Effector memory CD8-positive, alpha-beta T cell (primary cell): Measurements from ENCODE around the gene UNC45A.
"Not testable (repeated sequence)": the region's sequence is repeated elsewhere in the genome, so short reads cannot be mapped to it uniquely, and the experiment has no call there.

Source experiments
- ATAC-seq: fragments of 150-1000 bp; cut with Tn5 transposase; replicated peaks from 2 replicates; pipeline ENCODE4 v1.10.0; 2021; ENCODE audit warnings: mild to moderate bottlenecking, moderate library complexity
- DNase-seq, 3 experiments: peaks; one replicate each; pipeline ENCODE4 v3.0.0; 2021
- H3K27ac Mint-ChIP-seq, 2 donors: one replicate each; pipeline ENCODE4 v1.8.0; 2022; ENCODE audit warnings: mild to moderate bottlenecking in 2 of 2, mixed read lengths in 2 of 2, moderate library complexity in 2 of 2
- H3K27me3 Mint-ChIP-seq, 2 donors: one replicate each; pipeline ENCODE4 v1.8.0; 2022; ENCODE audit warnings: mixed read lengths in 2 of 2
- H3K36me3 Mint-ChIP-seq: one replicate; pipeline ENCODE4 v1.8.0; 2022; ENCODE audit warnings: mild to moderate bottlenecking, moderate library complexity, mixed read lengths; ENCODE audit not compliant: insufficient read depth
- H3K4me1 Mint-ChIP-seq, 2 donors: one replicate each; pipeline ENCODE4 v1.8.0; 2022; ENCODE audit warnings: low read depth in 2 of 2, mixed read lengths in 2 of 2
- H3K4me3 Mint-ChIP-seq, 2 donors: one replicate each; pipeline ENCODE4 v1.8.0; 2022; ENCODE audit warnings: mild to moderate bottlenecking in 2 of 2, mixed read lengths in 2 of 2, moderate library complexity in 2 of 2
- H3K9me3 Mint-ChIP-seq, 2 donors: one replicate each; pipeline ENCODE4 v1.8.0; 2022; ENCODE audit warnings: mixed read lengths in 2 of 2

The UNC45A gene

GRCh38 chr15:90895571-90896117, 39.4 kb upstream of the UNC45A start:
- DNase-seq (no peak), ATAC-seq (no peak)
- no peak overlapping the region for H3K27ac Mint-ChIP-seq
- no peaks in the 10 kb centered on the region for H3K27me3 Mint-ChIP-seq
- H3K4me1 Mint-ChIP-seq, result no peaks in the 10 kb centered on the region
- no peaks in the 10 kb centered on the region for H3K9me3 Mint-ChIP-seq
- peaks cover 5% of the 10 kb centered on the region for H3K36me3 Mint-ChIP-seq
- H3K4me3 Mint-ChIP-seq, result no peak overlapping the region

DNA sequence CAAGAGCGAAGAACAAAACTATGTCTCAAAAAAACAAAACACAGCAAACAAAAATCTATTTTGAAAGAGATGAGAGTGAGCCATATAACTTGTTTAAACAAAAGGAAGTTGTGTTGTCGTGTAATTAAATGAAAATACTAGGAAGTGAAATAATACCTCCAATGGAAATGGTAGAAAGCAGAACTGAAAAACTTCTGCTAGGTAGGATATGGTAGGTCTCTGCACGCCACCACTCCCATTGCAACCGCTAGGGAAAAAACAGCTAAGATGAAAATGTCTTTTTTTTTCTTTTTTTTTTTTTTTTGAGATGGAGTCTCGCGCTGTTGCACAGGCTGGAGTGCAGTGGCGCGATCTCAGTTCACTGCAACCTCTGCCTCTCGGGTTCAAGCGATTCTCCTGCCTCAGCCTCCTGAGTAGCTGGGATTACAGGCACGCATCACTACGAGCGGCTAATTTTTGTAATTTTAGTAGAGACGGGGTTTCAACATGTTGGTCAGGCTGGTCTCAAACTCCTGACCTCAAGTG, 37.9 kb upstream of the UNC45A start:
- H3K9me3 Mint-ChIP-seq, H3K4me3 Mint-ChIP-seq, DNase-seq, H3K27me3 Mint-ChIP-seq, H3K27ac Mint-ChIP-seq, ATAC-seq: not testable (repeated sequence)
- Mint-ChIP-seq H3K4me1 (peaks cover 7 to 11% of the 10 kb centered on the region in 2 donors), H3K36me3 (peaks cover 14% of the 10 kb centered on the region)

DNA sequence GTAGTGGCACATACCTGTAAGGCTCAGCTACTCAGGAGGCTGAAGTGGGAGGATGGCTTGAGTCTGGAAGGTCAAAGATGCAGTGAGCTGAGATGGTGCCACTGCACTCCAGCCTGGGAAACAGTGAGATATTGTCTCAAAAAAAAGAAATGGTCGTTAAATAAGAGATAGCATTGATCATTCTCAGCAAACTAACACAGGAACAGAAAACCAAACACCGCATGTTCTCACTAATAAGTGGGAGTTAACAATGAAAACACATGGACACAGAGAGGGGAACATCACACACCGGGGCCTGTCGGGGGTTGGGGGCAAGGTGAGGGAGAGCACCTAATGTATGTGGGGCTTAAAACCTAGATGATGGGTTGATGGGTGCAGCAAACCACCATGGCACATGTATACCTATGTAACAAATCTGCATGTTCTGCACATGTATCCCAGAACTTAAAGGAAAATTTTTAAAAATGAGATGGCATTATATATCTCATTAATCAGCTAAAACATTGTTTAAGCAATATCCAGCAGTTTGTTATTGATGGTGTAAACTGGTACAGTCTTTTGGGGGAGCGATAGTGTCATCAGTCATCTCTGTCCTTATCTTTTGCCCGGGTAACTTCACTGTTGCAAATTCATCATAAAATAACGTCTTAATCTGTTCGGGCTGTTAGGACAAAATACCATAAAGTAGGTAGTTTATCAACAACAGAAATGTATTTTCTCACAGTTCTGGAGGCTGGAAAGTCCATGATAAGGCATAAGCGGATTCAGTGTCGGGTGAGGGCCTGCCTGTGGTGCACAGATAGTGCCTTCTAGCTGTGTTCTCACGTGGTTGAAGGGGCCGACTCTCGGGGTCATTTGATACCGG, 33.7 kb upstream of the UNC45A start:
- H3K9me3 Mint-ChIP-seq, result no peaks in the 10 kb centered on the region
- H3K4me1 Mint-ChIP-seq, result peaks cover 23 to 24% of the 10 kb centered on the region in 2 donors
- H3K27me3 Mint-ChIP-seq, result no peaks in the 10 kb centered on the region
- H3K36me3 Mint-ChIP-seq, result peaks cover 30% of the 10 kb centered on the region
- no peak for ATAC-seq
- no peak for DNase-seq
- peak overlapping the region; percentile 83 to 89 for H3K27ac Mint-ChIP-seq
- peak overlapping the region; percentile 82 to 84 for H3K4me3 Mint-ChIP-seq

DNA sequence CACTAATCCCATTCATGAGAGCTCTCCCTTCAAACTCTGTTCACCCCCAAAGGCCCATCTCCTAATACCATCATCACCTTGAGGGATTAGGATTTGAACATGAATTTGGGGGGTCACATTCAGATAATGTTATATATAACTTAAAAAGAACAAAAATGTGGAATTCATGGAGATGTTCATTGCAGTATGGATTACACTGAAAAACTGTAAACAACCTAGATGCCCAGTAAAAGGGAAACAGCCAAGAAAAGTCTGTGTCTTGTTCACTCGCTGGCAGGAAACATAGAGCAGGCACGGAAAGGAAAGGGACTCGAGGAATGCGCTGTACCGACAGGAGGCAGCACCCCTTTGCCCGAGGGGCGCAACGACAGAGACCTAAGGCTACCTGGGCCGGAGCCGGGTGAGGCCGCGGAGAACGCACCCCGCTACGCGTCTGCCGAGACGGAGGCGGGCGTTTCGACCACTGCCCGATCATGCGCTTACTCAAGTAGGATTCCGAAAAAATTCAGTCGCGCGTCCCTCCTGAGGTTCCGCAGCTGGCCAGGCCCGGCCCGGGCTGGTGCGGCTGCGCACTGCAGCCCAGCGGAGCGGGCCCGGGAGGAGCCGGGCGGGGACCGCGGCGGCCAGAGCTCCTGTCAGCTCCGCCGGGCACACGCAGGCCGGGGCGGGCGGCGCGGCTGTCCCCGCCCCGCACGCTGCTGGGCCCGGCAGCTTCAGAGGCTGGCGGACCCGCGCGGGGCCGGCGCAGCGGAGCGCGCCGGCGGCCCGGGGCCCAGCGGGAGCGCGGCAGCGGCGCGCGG, 32.8 kb upstream of the UNC45A start:
- peak; percentile 54 to 66 (median 56) for DNase-seq
- Mint-ChIP-seq H3K4me1 (peaks cover 23 to 24% of the 10 kb centered on the region in 2 donors), H3K27me3 (no peaks in the 10 kb centered on the region), H3K9me3 (no peaks in the 10 kb centered on the region), H3K27ac (peak overlapping the region; percentile 83 to 89), H3K4me3 (peak overlapping the region; percentile 82 to 84), H3K36me3 (peaks cover 35% of the 10 kb centered on the region)
- ATAC-seq, result peak; percentile 66

DNA sequence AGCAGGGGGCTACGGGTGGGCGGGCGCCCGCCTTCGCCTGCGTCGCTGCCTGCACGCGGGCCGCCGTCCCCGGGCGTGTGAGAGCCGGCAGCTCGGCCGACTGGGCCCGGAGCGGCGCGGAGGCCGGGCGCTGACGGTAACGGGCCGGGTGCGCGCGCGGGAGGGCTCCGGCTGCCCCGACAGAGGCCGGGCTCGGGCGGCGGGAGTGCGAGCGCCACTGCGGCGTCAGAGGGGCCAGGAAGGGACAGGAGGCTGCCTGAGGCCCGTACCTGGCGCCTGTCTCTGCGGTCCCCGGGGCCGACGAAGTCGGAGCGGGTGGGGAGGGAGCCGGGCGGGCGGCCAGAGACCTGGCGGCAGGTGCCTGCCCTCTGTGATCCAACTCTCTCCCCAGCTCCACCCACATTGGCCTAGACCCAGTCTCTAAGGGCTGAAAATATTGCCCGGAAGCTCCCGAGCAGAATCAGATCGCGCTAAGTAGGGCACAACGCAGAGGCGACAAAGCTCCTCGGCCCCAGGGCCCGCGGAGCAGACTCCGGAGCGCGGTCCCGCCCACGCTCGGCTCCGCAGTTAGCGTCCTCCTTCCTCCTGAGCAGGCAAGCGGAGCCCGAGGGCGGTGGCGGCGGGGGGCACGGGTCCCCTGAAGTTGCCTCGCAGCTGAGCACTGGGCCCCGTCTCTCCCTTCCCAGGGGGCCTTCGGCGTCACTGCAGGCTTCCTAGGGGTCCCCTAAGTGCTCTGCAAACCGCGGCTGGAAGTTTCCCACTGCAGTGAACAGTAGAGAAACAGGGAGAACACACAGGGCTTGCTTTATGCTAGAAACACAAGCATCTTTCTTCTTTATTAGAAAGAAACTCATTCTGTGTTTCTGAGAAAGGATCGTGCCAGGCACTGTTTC, 32.0 kb upstream of the UNC45A start, which contains the start of gene MAN2A2:
TSS of gene MAN2A2 (plus strand) at position 463 of the 893 bp plus-strand sequence. CDS start 906 bp downstream, outside the sequence.
- Mint-ChIP-seq H3K27me3 (no peaks in the 10 kb centered on the region), H3K4me3 (peak within 1 kb of the TSS; percentile 86 to 95), H3K9me3 (no peaks in the 10 kb centered on the region), H3K4me1 (peaks cover 23 to 24% of the 10 kb centered on the region in 2 donors), H3K27ac (peak within 1 kb of the TSS; percentile 89 to 94), H3K36me3 (peaks cover 35% of the 10 kb centered on the region)
- ATAC-seq (peak; percentile 79), DNase-seq (peak; percentile 67 to 70 (median 70))

GRCh38 chr15:90903733-90904536, 31.1 kb upstream of the UNC45A start:
- peak overlapping the region; percentile 86 to 94 for H3K27ac Mint-ChIP-seq
- ATAC-seq, result no peak
- peak overlapping the region; percentile 86 to 95 for H3K4me3 Mint-ChIP-seq
- no peaks in the 10 kb centered on the region for H3K27me3 Mint-ChIP-seq
- no peak for DNase-seq
- H3K4me1 Mint-ChIP-seq, result peaks cover 23 to 24% of the 10 kb centered on the region in 2 donors
- H3K9me3 Mint-ChIP-seq, result no peaks in the 10 kb centered on the region
- peaks cover 40% of the 10 kb centered on the region for H3K36me3 Mint-ChIP-seq

DNA sequence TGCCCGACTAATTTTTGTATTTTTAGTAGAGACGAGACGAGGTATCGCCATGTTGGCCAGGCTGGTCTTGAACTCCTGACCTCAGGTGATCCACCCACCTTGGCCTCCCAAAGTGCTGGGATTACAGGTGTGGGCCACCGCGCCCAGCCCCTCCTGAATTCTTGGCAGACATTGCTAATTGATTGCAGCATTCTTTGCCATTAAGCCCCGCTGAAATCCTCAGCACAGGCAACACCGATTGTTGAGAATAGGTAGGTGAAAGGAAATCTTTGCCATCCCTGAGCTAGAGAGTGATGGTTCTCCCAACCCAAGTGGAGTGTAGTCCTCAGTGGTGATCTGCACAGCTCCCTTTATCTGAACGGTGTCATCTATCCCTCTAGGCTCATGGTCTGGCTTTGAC, 30.3 kb upstream of the UNC45A start:
- Mint-ChIP-seq H3K36me3 (peaks cover 48% of the 10 kb centered on the region), H3K4me3 (no peak overlapping the region), H3K4me1 (peaks cover 23 to 24% of the 10 kb centered on the region in 2 donors), H3K27ac (no peak overlapping the region), H3K27me3 (no peaks in the 10 kb centered on the region), H3K9me3 (no peaks in the 10 kb centered on the region)
- no peak for DNase-seq
- no peak for ATAC-seq

DNA sequence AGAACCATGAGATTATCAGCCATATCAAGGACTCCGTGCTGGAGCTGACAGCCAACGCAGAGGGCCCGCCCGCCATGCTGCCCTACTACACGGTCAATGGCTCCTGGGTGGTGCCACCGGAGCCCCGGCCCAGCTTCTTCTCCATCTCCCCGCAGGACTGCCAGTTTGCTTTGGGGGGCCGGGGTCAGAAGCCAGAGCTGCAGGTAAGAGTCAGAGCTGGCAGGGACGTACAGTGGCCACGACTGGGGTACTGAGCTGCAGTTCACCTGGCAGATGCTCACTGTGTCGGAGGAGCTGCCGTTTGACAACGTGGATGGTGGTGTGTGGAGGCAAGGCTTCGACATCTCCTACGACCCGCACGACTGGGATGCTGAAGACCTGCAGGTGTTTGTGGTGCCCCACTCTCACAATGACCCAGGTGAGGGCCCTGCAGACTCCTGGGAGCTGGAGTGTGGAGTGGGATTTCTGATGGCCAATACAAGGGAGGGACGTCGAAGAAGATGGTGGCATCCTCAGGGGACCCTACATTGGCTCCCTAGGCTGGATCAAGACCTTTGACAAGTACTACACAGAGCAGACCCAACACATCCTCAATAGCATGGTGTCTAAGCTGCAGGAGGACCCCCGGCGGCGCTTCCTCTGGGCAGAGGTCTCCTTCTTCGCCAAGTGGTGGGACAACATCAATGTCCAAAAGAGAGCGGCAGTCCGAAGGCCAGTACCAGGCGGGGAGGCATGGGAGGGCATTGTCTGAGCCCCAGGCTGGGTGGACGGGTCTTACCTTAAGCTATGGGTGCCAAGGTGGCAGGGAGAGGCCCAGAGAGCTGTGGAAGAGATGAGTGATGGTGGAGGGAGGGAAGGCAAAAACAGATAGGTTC, 29.5 kb upstream of the UNC45A start:
- H3K4me1 Mint-ChIP-seq, result peaks cover 23 to 24% of the 10 kb centered on the region in 2 donors
- no peaks in the 10 kb centered on the region for H3K27me3 Mint-ChIP-seq
- DNase-seq (no peak), ATAC-seq (no peak)
- peaks cover 46% of the 10 kb centered on the region for H3K36me3 Mint-ChIP-seq
- H3K9me3 Mint-ChIP-seq, result no peaks in the 10 kb centered on the region
- H3K4me3 Mint-ChIP-seq, result no peak overlapping the region
- peak overlapping the region in 1 of 2 donors; percentile 71 for H3K27ac Mint-ChIP-seq

DNA sequence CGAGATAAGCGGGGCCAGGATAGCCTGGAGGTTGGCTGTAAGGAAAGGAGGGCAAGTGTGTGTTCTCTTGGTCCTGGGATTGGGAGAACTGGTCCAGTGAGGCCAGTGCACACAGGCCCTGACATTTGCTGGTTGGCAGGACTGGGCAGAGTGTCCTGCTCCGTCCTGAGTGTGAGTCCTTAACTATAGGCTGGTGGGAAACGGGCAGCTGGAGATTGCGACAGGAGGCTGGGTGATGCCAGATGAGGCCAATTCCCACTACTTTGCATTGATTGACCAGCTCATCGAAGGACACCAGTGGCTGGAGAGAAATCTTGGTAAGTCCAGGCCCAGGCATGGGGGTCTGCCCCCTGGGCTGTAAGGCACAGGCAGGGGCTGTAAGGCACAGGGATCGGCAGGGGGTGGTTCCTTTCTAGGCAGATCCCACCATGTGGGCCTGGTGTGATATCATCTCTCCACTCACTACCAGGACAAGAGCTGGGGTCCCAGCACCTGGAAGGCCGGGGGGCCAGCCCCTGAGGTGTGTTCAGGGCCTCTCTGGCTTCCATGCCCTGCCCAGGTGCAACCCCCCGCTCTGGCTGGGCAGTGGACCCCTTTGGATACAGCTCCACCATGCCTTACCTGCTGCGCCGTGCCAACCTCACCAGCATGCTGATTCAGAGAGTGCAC, 28.8 kb upstream of the UNC45A start:
- Mint-ChIP-seq H3K27me3 (no peaks in the 10 kb centered on the region), H3K27ac (peak overlapping the region in 1 of 2 donors; percentile 71), H3K4me1 (peaks cover 21 to 23% of the 10 kb centered on the region in 2 donors), H3K9me3 (no peaks in the 10 kb centered on the region), H3K36me3 (peaks cover 45% of the 10 kb centered on the region), H3K4me3 (no peak overlapping the region)
- no peak for DNase-seq
- no peak for ATAC-seq

DNA sequence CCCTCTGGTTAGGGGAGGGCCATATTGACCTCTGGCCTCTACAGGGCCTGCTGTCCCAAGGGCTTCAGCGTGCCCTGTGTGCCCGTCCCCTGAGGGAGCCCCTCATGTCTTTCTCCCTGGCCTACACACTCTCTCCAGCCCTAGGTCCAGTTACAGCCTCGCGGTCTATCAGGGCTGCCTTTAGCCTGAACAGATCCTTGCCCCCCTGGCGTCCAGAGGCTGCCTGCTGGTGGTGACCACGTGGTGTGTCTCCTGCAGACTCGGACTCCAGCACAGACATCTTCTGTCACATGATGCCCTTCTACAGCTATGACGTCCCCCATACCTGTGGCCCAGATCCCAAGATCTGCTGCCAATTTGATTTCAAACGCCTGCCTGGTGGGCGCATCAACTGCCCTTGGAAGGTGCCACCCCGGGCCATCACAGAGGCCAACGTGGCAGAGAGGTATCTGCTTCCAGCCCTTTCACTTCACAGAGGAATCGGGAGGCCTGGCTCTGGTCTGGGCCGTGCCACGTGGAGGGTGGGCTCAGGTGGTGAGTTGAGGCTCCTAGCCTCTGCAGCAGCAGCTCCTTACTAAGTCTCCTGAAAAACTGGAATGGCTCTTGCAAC, 27.9 kb upstream of the UNC45A start:
- peaks cover 48% of the 10 kb centered on the region for H3K36me3 Mint-ChIP-seq

More for the DNA sequence above, 27.9 kb upstream of the UNC45A start:
- Mint-ChIP-seq H3K9me3 (no peaks in the 10 kb centered on the region), H3K4me1 (peaks cover 13 to 16% of the 10 kb centered on the region in 2 donors), H3K4me3 (no peak overlapping the region), H3K27ac (no peak overlapping the region), H3K27me3 (no peaks in the 10 kb centered on the region)
- ATAC-seq, result no peak
- DNase-seq, result no peak
